GM12872 (cell line): ENCODE data around the gene LIN28A.

Experiments
- CTCF ChIP-seq: IDR thresholded peaks from 3 replicates; pipeline ENCODE4 v1.5.1; 2011; ENCODE audit warnings: low read depth, mild to moderate bottlenecking, low read length, moderate library complexity; ENCODE audit not compliant: insufficient read depth

Gene LIN28A

GRCh38 chr1:26410706-26411623, at the start of gene LIN28A:
LIN28A (plus strand) TSS chr1:26410817; CDS start chr1:26410892, 75 bp downstream.
- no peak for TF ChIP-seq CTCF

GRCh38 chr1:26361605-26362122, 49.0 kb upstream of the LIN28A start:
- TF ChIP-seq CTCF = no peak

GRCh38 chr1:26362331-26362730, 48.3 kb upstream of the LIN28A start:
- TF ChIP-seq CTCF = no peak

- TF ChIP-seq CTCF = peak; percentile 98
Observed at GRCh38 chr1:26363549-26364448, 46.8 kb upstream of the LIN28A start.

GRCh38 chr1:26364956-26365355, 45.7 kb upstream of the LIN28A start:
- TF ChIP-seq CTCF = no peak

GRCh38 chr1:26367441-26367840, 43.2 kb upstream of the LIN28A start:
- TF ChIP-seq CTCF = no peak

GRCh38 chr1:26368006-26368405, 42.6 kb upstream of the LIN28A start:
- no peak for TF ChIP-seq CTCF
